HepG2 (cell line): Measurements from ENCODE around the gene HMCN2. TPM values are rescaled to one million over a fixed set of nuclear protein-coding genes. Genes with fewer than 3 reads are reported as not detected.
A peak's percentile ranks its signal among the peaks of the same experiment; 100 is the strongest.

Experiments
- ATAC-seq: fragments of 200-7000 bp; cut with Tn5 transposase; 3 replicates; pipeline ENCODE4 v1.9.1; 2020; ENCODE audit warnings: mild to moderate bottlenecking, moderate library complexity
- BruUV-seq: library from RNA; stranded (reverse); fragments of 400-500 nt; replicated peaks from 2 replicates; lab custom pipeline; 2021; lab: Mats Ljungman, UMichigan
- CTCF ChIA-PET: fragments of 300-600 bp; formaldehyde crosslinking; extraction: SDS; loops from one replicate; lab custom pipeline; 2021; ENCODE audit warnings: low total read pairs, inconsistent platforms, low intra/inter-chr PET ratio; lab: Yijun Ruan, JAX
- POLR2A ChIA-PET: fragments of 350-600 bp; sonication (Branson Sonifier 250); formaldehyde crosslinking; loops from one replicate; lab custom pipeline; 2020; ENCODE audit warnings: antibody characterized with exemption, inconsistent platforms; lab: Yijun Ruan, JAX
- DNase-seq: peaks from one replicate; pipeline ENCODE4 v3.0.0-alpha.2; 2015; ENCODE audit warnings: low spot score
- FAIRE-seq: peaks from 3 replicates; lab custom pipeline; 2011; peaks lifted over from hg19 to GRCh38; lab: Jason Lieb, UNC
- H2AFZ ChIP-seq: one replicate; pipeline ENCODE4 v1.6.1; 2011; ENCODE audit warnings: low read length, inconsistent platforms
- H3K27ac ChIP-seq: fragments of 300-600 bp; 3 replicates; pipeline ENCODE4 v1.8.0; 2011; ENCODE audit warnings: mixed run types, mild to moderate bottlenecking, mixed read lengths, low read length, inconsistent platforms; ENCODE audit not compliant: insufficient read depth; ENCODE audit errors: extremely low read length
- H3K27me3 ChIP-seq, 2 experiments: fragments of 200-600 bp in 1 of 2; 2 replicates in 1 of 2; 3 replicates in 1 of 2; pipeline versions ENCODE4 v1.6.0 to v1.8.0; 2011; ENCODE audit warnings: low read length in 2 of 2, mild to moderate bottlenecking in 2 of 2, moderate library complexity in 2 of 2, inconsistent platforms in 1 of 2; ENCODE audit not compliant: insufficient read depth in 2 of 2, control insufficient read depth in 1 of 2
- H3K36me3 ChIP-seq, 2 experiments: fragments of 200-600 bp in 1 of 2; replicated peaks in 1 of 2; 2 replicates in 1 of 2; 3 replicates in 1 of 2; pipeline versions ENCODE4 v1.5.1 to v1.8.0; 2011; ENCODE audit warnings: low read length in 2 of 2, inconsistent platforms in 1 of 2; ENCODE audit not compliant: insufficient read depth in 2 of 2, control insufficient read depth in 1 of 2
- H3K4me1 ChIP-seq: 2 replicates; pipeline ENCODE4 v1.5.1; 2012; ENCODE audit warnings: low read length, inconsistent platforms; ENCODE audit not compliant: insufficient read depth
- H3K4me2 ChIP-seq: 2 replicates; pipeline ENCODE4 v1.6.0; 2011; ENCODE audit warnings: low read depth, low read length, inconsistent platforms
- H3K4me3 ChIP-seq, 3 experiments: fragments of 200-600 bp in 1 of 3; sonication (generic), shearing (Covaris generic) in 1 of 3; replicated peaks in 1 of 3; 2 replicates each; pipeline ENCODE4 v1.5.1; 2011 to 2016; ENCODE audit warnings: low read length in 3 of 3, inconsistent platforms in 2 of 3, low read depth in 2 of 3, mild to moderate bottlenecking in 2 of 3, control low read depth in 1 of 3, mixed read lengths in 1 of 3; ENCODE audit not compliant: insufficient read depth in 1 of 3
- H3K79me2 ChIP-seq: one replicate; pipeline ENCODE4 v1.6.1; 2011; ENCODE audit warnings: low read length, inconsistent platforms; ENCODE audit not compliant: insufficient read depth
- H3K9ac ChIP-seq: 2 replicates; pipeline ENCODE4 v1.6.0; 2011; ENCODE audit warnings: mild to moderate bottlenecking, low read depth, low read length, inconsistent platforms; ENCODE audit not compliant: insufficient read depth
- H3K9me3 ChIP-seq: 2 replicates; pipeline ENCODE4 v1.5.1; 2012; ENCODE audit warnings: mild to moderate bottlenecking, low read length
- H4K20me1 ChIP-seq: 2 replicates; pipeline ENCODE4 v1.6.0; 2011; ENCODE audit warnings: inconsistent platforms, mild to moderate bottlenecking, low read length, moderate library complexity; ENCODE audit not compliant: insufficient read depth
- ARNT2 ChIP-seq: sonication (generic); formaldehyde crosslinking; IDR thresholded peaks from 2 replicates; pipeline ENCODE4 v1.8.0; 2022; ENCODE audit warnings: mild to moderate bottlenecking, low read depth, missing genetic modification reagents, moderate library complexity
- CREB1 ChIP-seq, 2 experiments: fragments of 450-650 bp in 1 of 2; IDR thresholded peaks; 2 replicates each; pipeline ENCODE4 v1.6.1; 2016 to 2017; ENCODE audit warnings: control low read depth in 1 of 2, mild to moderate bottlenecking in 1 of 2, missing compliant biosample characterization in 1 of 2, missing genetic modification characterization in 1 of 2
- FOXP1 ChIP-seq, 2 experiments: fragments of 450-650 bp in 1 of 2; IDR thresholded peaks; 2 replicates each; pipeline ENCODE4 v1.6.1; 2017 to 2018; ENCODE audit warnings: antibody characterized with exemption in 1 of 2
- MAFG ChIP-seq: sonication (generic); formaldehyde crosslinking; IDR thresholded peaks from 2 replicates; pipeline ENCODE4 v1.5.1; 2020; ENCODE audit warnings: mild to moderate bottlenecking, missing genetic modification reagents
- NR2C2 ChIP-seq: sonication (generic); formaldehyde crosslinking; IDR thresholded peaks from 2 replicates; pipeline ENCODE4 v1.4.0; 2020; ENCODE audit warnings: missing genetic modification reagents, mild to moderate bottlenecking, moderate library complexity, borderline replicate concordance
- PLSCR1 ChIP-seq: sonication (generic); formaldehyde crosslinking; IDR thresholded peaks from 2 replicates; pipeline ENCODE4 v1.5.0; 2020; ENCODE audit warnings: missing genetic modification reagents, mild to moderate bottlenecking, borderline replicate concordance
- RCOR2 ChIP-seq: IDR thresholded peaks from 2 replicates; pipeline ENCODE4 v1.6.1; 2016; ENCODE audit warnings: missing biosample characterization, missing genetic modification reagents
- ZBTB38 ChIP-seq: sonication (generic); formaldehyde crosslinking; IDR thresholded peaks from 2 replicates; pipeline ENCODE4 v1.5.1; 2020; ENCODE audit warnings: mild to moderate bottlenecking, missing genetic modification reagents
- WGBS: methylation state at CpG from one replicate; pipeline ENCODE4 v1.1.6; 2017; ENCODE audit warnings: low lambda C conversion rate; 5-methylcytosine and 5-hydroxymethylcytosine counted together
- in situ Hi-C: cut with HindIII; loops from 2 replicates; pipeline ENCODE4 v1.10.0; 2017; ENCODE audit warnings: low pct_unique_long_range_greater_than_20kb; ENCODE audit not compliant: extremely low pct_ligation_motif_present
- intact Hi-C: fragments of 100-400 bp; cut with micrococcal nuclease; formaldehyde crosslinking; loops from one replicate; pipeline ENCODE4 v1.10.0; 2022; ENCODE audit not compliant: unreplicated experiment
- polyA plus RNA-seq, 8 experiments: library from polyadenylated mRNA; depleted of rRNA in 3 of 8; stranded (reverse) in 7 of 8; unstranded in 1 of 8; fragments of >200 nt; fragmentation: Illumina TruSeq in 4 of 8; extraction: Trizol in 4 of 8; gene quantifications; 2 replicates each; pipeline versions ENCODE4 v1.2.1 to v1.2.3, GENCODE V29; 2011 to 2016; ENCODE audit warnings: low read depth in 4 of 8, missing spikeins in 1 of 8, mixed read lengths in 1 of 8; ENCODE audit not compliant: insufficient read depth in 1 of 8
- total RNA-seq, 5 experiments: library from RNA; depleted of rRNA; stranded (reverse); fragments of >200 nt; fragmentation: Illumina TruSeq; extraction: Trizol; gene quantifications; 2 replicates each; pipeline ENCODE4 v1.2.3, GENCODE V29; 2016; ENCODE audit warnings: low read depth in 1 of 5

The HMCN2 gene
- total and polyA plus RNA-seq, 2 of the 13 experiments (the other 11 are each of a cell fraction or from before 2014, with no cell fraction given): 0.09 TPM; not detected in 1

DNA sequence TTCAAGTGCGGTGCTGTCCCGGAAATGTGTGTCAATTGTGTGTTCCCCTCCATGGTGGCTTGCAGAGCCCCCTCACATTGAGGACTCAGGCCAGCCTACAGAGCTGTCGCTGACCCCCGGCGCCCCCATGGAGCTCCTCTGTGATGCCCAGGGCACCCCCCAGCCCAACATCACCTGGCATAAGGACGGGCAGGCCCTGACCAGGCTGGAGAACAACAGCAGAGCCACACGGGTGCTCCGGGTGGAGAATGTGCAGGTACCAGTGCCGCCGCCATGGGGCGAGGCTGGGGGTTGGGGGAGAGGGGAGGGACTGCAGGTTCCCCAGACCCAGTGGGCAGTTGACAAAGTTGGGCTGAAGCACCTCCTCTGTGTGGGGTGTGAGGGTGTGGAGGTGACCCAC, 128.8 kb downstream of the HMCN2 start (continued):
- no peak for TF ChIP-seq PLSCR1 (CRISPR knock-in tag)
- TF ChIP-seq FOXP1 (IDR thresholded peaks at IDR 0.05): no peak
- TF ChIP-seq FOXP1 (CRISPR knock-in tag; IDR thresholded peaks at IDR 0.05): no peak
- no peak for TF ChIP-seq CREB1 (IDR thresholded peaks at IDR 0.05)
- no peak for TF ChIP-seq CREB1 (CRISPR knock-in tag; IDR thresholded peaks at IDR 0.05)
- TF ChIP-seq RCOR2 (CRISPR knock-in tag): no peak
- TF ChIP-seq, all 625 proteins: peak for 0

GRCh38 chr9:130394814-130395470, 129.4 kb downstream of the HMCN2 start:
- intact Hi-C loops (no loop called here), in situ Hi-C loops (no loop called here)
- FAIRE-seq (no peak), DNase-seq (no peak), ATAC-seq (no peak)
- Histone ChIP-seq H3K9ac (no peak overlapping the region), H3K4me1 (no peaks in the 10 kb centered on the region), H2AFZ (no peak overlapping the region), H3K4me3 (no peak overlapping the region), H4K20me1 (no peaks in the 10 kb centered on the region), H3K79me2 (no peaks in the 10 kb centered on the region), H3K27ac (no peak overlapping the region), H3K36me3 (no peaks in the 10 kb centered on the region), H3K9me3 (no peaks in the 10 kb centered on the region), H3K27me3 (peaks cover 4 to 26% of the 10 kb centered on the region in 2 experiments; a peak in 4 of 5 replicates), H3K4me2 (no peak overlapping the region)
- POLR2A ChIA-PET: no interaction called here
- CTCF ChIA-PET: no interaction called here
- WGBS: 24% methylated on average over 4 of the region's 23 CpGs
- no peak for TF ChIP-seq ZBTB38 (CRISPR knock-in tag)
- no peak for TF ChIP-seq MAFG (CRISPR knock-in tag)
- peak; percentile 53 for TF ChIP-seq NR2C2 (CRISPR knock-in tag)
- TF ChIP-seq ARNT2 (CRISPR knock-in tag): no peak
- BruUV-seq: no TSS peak
